HepG2 (cell line): ENCODE measurements around the gene ZNF384. TPM values are rescaled to one million over a fixed set of nuclear protein-coding genes. Genes with fewer than 3 reads are reported as not detected.

Experiments
- ATAC-seq: fragments of 200-7000 bp; cut with Tn5 transposase; 3 replicates; pipeline ENCODE4 v1.9.1; 2020; ENCODE audit warnings: mild to moderate bottlenecking, moderate library complexity
- BruUV-seq: library from RNA; stranded (reverse); fragments of 400-500 nt; replicated peaks from 2 replicates; lab custom pipeline; 2021; lab: Mats Ljungman, UMichigan
- CTCF ChIA-PET: fragments of 300-600 bp; formaldehyde crosslinking; extraction: SDS; loops from one replicate; lab custom pipeline; 2021; ENCODE audit warnings: low total read pairs, inconsistent platforms, low intra/inter-chr PET ratio; lab: Yijun Ruan, JAX
- POLR2A ChIA-PET: fragments of 350-600 bp; sonication (Branson Sonifier 250); formaldehyde crosslinking; loops from one replicate; lab custom pipeline; 2020; ENCODE audit warnings: antibody characterized with exemption, inconsistent platforms; lab: Yijun Ruan, JAX
- DNase-seq: peaks from one replicate; pipeline ENCODE4 v3.0.0-alpha.2; 2015; ENCODE audit warnings: low spot score
- FAIRE-seq: peaks from 3 replicates; lab custom pipeline; 2011; peaks lifted over from hg19 to GRCh38; lab: Jason Lieb, UNC
- H2AFZ ChIP-seq: one replicate; pipeline ENCODE4 v1.6.1; 2011; ENCODE audit warnings: low read length, inconsistent platforms
- H3K27ac ChIP-seq: fragments of 300-600 bp; 3 replicates; pipeline ENCODE4 v1.8.0; 2011; ENCODE audit warnings: mixed run types, mild to moderate bottlenecking, mixed read lengths, low read length, inconsistent platforms; ENCODE audit not compliant: insufficient read depth; ENCODE audit errors: extremely low read length
- H3K27me3 ChIP-seq, 2 experiments: fragments of 200-600 bp in 1 of 2; 2 replicates in 1 of 2; 3 replicates in 1 of 2; pipeline versions ENCODE4 v1.6.0 to v1.8.0; 2011; ENCODE audit warnings: low read length in 2 of 2, mild to moderate bottlenecking in 2 of 2, moderate library complexity in 2 of 2, inconsistent platforms in 1 of 2; ENCODE audit not compliant: insufficient read depth in 2 of 2, control insufficient read depth in 1 of 2
- H3K36me3 ChIP-seq, 2 experiments: fragments of 200-600 bp in 1 of 2; replicated peaks in 1 of 2; 2 replicates in 1 of 2; 3 replicates in 1 of 2; pipeline versions ENCODE4 v1.5.1 to v1.8.0; 2011; ENCODE audit warnings: low read length in 2 of 2, inconsistent platforms in 1 of 2; ENCODE audit not compliant: insufficient read depth in 2 of 2, control insufficient read depth in 1 of 2
- H3K4me1 ChIP-seq: 2 replicates; pipeline ENCODE4 v1.5.1; 2012; ENCODE audit warnings: low read length, inconsistent platforms; ENCODE audit not compliant: insufficient read depth
- H3K4me2 ChIP-seq: 2 replicates; pipeline ENCODE4 v1.6.0; 2011; ENCODE audit warnings: low read depth, low read length, inconsistent platforms
- H3K4me3 ChIP-seq, 3 experiments: fragments of 200-600 bp in 1 of 3; sonication (generic), shearing (Covaris generic) in 1 of 3; replicated peaks in 1 of 3; 2 replicates each; pipeline ENCODE4 v1.5.1; 2011 to 2016; ENCODE audit warnings: low read length in 3 of 3, inconsistent platforms in 2 of 3, low read depth in 2 of 3, mild to moderate bottlenecking in 2 of 3, control low read depth in 1 of 3, mixed read lengths in 1 of 3; ENCODE audit not compliant: insufficient read depth in 1 of 3
- H3K79me2 ChIP-seq: one replicate; pipeline ENCODE4 v1.6.1; 2011; ENCODE audit warnings: low read length, inconsistent platforms; ENCODE audit not compliant: insufficient read depth
- H3K9ac ChIP-seq: 2 replicates; pipeline ENCODE4 v1.6.0; 2011; ENCODE audit warnings: mild to moderate bottlenecking, low read depth, low read length, inconsistent platforms; ENCODE audit not compliant: insufficient read depth
- H3K9me3 ChIP-seq: 2 replicates; pipeline ENCODE4 v1.5.1; 2012; ENCODE audit warnings: mild to moderate bottlenecking, low read length
- H4K20me1 ChIP-seq: 2 replicates; pipeline ENCODE4 v1.6.0; 2011; ENCODE audit warnings: inconsistent platforms, mild to moderate bottlenecking, low read length, moderate library complexity; ENCODE audit not compliant: insufficient read depth
- CHD2 ChIP-seq: IDR thresholded peaks from 2 replicates; pipeline ENCODE4 v1.6.1; 2011; ENCODE audit warnings: low read depth, low read length, improper control_type of control experiment
- PRPF4 ChIP-seq: fragments of 200-400 bp; formaldehyde crosslinking; IDR thresholded peaks from 2 replicates; pipeline ENCODE4 v1.6.1; 2016; ENCODE audit warnings: low read length, low read depth; ENCODE audit not compliant: poor library complexity, severe bottlenecking
- ZNF780A ChIP-seq: sonication (generic); formaldehyde crosslinking; IDR thresholded peaks from 2 replicates; pipeline ENCODE4 v1.8.0; 2022; ENCODE audit warnings: mild to moderate bottlenecking, missing genetic modification reagents, moderate library complexity
- WGBS: methylation state at CpG from one replicate; pipeline ENCODE4 v1.1.6; 2017; ENCODE audit warnings: low lambda C conversion rate; 5-methylcytosine and 5-hydroxymethylcytosine counted together
- in situ Hi-C: cut with HindIII; loops from 2 replicates; pipeline ENCODE4 v1.10.0; 2017; ENCODE audit warnings: low pct_unique_long_range_greater_than_20kb; ENCODE audit not compliant: extremely low pct_ligation_motif_present
- intact Hi-C: fragments of 100-400 bp; cut with micrococcal nuclease; formaldehyde crosslinking; loops from one replicate; pipeline ENCODE4 v1.10.0; 2022; ENCODE audit not compliant: unreplicated experiment
- polyA plus RNA-seq, 8 experiments: library from polyadenylated mRNA; depleted of rRNA in 3 of 8; stranded (reverse) in 7 of 8; unstranded in 1 of 8; fragments of >200 nt; fragmentation: Illumina TruSeq in 4 of 8; extraction: Trizol in 4 of 8; gene quantifications; 2 replicates each; pipeline versions ENCODE4 v1.2.1 to v1.2.3, GENCODE V29; 2011 to 2016; ENCODE audit warnings: low read depth in 4 of 8, missing spikeins in 1 of 8, mixed read lengths in 1 of 8; ENCODE audit not compliant: insufficient read depth in 1 of 8
- total RNA-seq, 5 experiments: library from RNA; depleted of rRNA; stranded (reverse); fragments of >200 nt; fragmentation: Illumina TruSeq; extraction: Trizol; gene quantifications; 2 replicates each; pipeline ENCODE4 v1.2.3, GENCODE V29; 2016; ENCODE audit warnings: low read depth in 1 of 5
- TF ChIP-seq, protein P1 (sequence below): sonication (generic); formaldehyde crosslinking; IDR thresholded peaks from 2 replicates; pipeline ENCODE4 v1.8.1; 2022; ENCODE audit warnings: low read depth, mild to moderate bottlenecking, missing genetic modification reagents
- TF ChIP-seq, protein P2 (sequence below): sonication (generic); formaldehyde crosslinking; IDR thresholded peaks from 2 replicates; pipeline ENCODE4 v1.4.0; 2020; ENCODE audit warnings: mild to moderate bottlenecking, missing genetic modification reagents, borderline replicate concordance

ZNF384 gene
- total and polyA plus RNA-seq, 2 of the 13 experiments (the other 11 are each of a cell fraction or from before 2014, with no cell fraction given): 23.6 to 55.3 TPM

DNA sequence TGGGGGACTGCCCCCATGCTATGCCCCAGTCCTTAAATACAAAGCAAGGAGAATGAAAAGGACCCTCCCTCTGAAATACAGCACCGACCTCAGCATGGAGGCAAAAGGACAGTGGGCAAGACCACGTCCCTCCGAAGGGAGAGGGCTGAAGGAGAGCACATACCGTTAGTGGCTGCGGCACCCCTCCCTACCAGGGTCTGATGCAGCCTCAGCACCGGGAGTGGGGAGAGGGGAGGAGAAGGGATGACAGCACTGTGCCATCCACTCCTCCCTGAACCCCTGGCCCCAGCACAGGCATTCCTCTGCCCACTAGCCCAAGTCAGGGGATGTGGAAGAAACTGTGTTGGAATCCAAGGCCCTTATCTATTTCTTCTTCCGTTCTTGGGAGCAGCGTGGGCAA is 38.3 kb downstream of the ZNF384 start (continued):
- TF ChIP-seq, protein P1, sequence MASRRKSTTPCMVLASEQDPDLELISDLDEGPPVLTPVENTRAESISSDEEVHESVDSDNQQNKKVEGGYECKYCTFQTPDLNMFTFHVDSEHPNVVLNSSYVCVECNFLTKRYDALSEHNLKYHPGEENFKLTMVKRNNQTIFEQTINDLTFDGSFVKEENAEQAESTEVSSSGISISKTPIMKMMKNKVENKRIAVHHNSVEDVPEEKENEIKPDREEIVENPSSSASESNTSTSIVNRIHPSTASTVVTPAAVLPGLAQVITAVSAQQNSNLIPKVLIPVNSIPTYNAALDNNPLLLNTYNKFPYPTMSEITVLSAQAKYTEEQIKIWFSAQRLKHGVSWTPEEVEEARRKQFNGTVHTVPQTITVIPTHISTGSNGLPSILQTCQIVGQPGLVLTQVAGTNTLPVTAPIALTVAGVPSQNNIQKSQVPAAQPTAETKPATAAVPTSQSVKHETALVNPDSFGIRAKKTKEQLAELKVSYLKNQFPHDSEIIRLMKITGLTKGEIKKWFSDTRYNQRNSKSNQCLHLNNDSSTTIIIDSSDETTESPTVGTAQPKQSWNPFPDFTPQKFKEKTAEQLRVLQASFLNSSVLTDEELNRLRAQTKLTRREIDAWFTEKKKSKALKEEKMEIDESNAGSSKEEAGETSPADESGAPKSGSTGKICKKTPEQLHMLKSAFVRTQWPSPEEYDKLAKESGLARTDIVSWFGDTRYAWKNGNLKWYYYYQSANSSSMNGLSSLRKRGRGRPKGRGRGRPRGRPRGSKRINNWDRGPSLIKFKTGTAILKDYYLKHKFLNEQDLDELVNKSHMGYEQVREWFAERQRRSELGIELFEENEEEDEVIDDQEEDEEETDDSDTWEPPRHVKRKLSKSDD (CRISPR knock-in tag): no peak
- no peak for TF ChIP-seq ZNF780A (CRISPR knock-in tag)
- TF ChIP-seq PRPF4: no peak

DNA sequence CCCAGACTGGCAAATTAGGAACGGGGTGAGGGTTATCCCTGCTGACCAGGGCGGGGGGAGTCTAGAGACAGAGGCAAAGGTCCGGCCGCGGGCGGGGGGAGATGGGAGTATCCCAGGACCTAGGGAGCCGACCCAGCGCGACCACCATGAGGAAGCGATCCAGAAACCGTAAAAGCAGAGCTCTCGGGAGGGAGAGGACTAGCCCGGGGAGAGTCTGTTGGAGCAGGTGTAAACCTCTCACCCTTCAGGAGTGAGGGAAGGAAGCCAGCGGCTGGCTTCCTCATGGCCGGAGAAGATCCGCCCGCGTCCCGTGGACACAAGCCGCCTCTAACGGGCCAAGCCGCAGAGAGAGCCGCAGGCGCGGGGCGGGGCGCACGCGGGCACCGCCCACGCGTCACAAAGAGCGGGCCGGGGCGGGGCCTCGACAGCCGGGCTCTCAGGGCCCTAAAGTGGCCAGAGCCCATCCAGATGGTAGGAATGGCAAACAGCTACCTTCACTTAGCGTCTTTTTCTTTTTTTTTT is 42.0 kb downstream of the ZNF384 start, which contains the start of gene ACRBP:
ACRBP (minus strand) TSS at position 350 of the 522 bp plus-strand sequence; CDS start at position 284, 66 bp downstream.
- DNase-seq (no peak), FAIRE-seq (no peak), ATAC-seq (no peak)
- Histone ChIP-seq H3K4me3 (no peak within 1 kb of the TSS), H3K79me2 (no peaks in the 10 kb centered on the region), H4K20me1 (no peaks in the 10 kb centered on the region), H3K27ac (no peak within 1 kb of the TSS), H3K9me3 (no peaks in the 10 kb centered on the region), H3K4me2 (no peak within 1 kb of the TSS), H3K27me3 (no peaks in the 10 kb centered on the region; a peak in 2 of 5 replicates), H3K36me3 (peaks cover 2 to 5% of the 10 kb centered on the region in 2 experiments; a peak in 3 of 5 replicates), H2AFZ (no peak within 1 kb of the TSS), H3K4me1 (peaks cover 21% of the 10 kb centered on the region), H3K9ac (no peak within 1 kb of the TSS)
- no TSS peak for BruUV-seq
- ChIA-PET CTCF (no interaction called here), POLR2A (interaction anchor here (1.3 kb wide), 1 partner anchor 42 kb away, joined by 3 read pairs; the partner anchor contains the start of gene ZNF384)
- 79% methylated on average over 19 of the region's 38 CpGs for WGBS
- intact Hi-C loops: no loop called here
- TF ChIP-seq, protein P2, sequence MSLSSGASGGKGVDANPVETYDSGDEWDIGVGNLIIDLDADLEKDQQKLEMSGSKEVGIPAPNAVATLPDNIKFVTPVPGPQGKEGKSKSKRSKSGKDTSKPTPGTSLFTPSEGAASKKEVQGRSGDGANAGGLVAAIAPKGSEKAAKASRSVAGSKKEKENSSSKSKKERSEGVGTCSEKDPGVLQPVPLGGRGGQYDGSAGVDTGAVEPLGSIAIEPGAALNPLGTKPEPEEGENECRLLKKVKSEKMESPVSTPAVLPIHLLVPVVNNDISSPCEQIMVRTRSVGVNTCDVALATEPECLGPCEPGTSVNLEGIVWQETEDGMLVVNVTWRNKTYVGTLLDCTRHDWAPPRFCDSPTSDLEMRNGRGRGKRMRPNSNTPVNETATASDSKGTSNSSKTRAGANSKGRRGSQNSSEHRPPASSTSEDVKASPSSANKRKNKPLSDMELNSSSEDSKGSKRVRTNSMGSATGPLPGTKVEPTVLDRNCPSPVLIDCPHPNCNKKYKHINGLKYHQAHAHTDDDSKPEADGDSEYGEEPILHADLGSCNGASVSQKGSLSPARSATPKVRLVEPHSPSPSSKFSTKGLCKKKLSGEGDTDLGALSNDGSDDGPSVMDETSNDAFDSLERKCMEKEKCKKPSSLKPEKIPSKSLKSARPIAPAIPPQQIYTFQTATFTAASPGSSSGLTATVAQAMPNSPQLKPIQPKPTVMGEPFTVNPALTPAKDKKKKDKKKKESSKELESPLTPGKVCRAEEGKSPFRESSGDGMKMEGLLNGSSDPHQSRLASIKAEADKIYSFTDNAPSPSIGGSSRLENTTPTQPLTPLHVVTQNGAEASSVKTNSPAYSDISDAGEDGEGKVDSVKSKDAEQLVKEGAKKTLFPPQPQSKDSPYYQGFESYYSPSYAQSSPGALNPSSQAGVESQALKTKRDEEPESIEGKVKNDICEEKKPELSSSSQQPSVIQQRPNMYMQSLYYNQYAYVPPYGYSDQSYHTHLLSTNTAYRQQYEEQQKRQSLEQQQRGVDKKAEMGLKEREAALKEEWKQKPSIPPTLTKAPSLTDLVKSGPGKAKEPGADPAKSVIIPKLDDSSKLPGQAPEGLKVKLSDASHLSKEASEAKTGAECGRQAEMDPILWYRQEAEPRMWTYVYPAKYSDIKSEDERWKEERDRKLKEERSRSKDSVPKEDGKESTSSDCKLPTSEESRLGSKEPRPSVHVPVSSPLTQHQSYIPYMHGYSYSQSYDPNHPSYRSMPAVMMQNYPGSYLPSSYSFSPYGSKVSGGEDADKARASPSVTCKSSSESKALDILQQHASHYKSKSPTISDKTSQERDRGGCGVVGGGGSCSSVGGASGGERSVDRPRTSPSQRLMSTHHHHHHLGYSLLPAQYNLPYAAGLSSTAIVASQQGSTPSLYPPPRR (CRISPR knock-in tag): no peak
- TF ChIP-seq CHD2: no peak
- in situ Hi-C loops: no loop called here
